T-helper 2 cell (primary cell): Measurements from ENCODE around the gene LDLRAP1.

Experiments used
- DNase-seq, 5 experiments: peaks; one replicate each; pipeline versions ENCODE4 v3.0.0 to v3.0.0-alpha.2; 2012 to 2022
- total RNA-seq, 2 donors: gene quantifications; one replicate each; lab custom pipeline; 2026; lab: John Stamatoyannopoulos, UW

The LDLRAP1 gene, protein sequence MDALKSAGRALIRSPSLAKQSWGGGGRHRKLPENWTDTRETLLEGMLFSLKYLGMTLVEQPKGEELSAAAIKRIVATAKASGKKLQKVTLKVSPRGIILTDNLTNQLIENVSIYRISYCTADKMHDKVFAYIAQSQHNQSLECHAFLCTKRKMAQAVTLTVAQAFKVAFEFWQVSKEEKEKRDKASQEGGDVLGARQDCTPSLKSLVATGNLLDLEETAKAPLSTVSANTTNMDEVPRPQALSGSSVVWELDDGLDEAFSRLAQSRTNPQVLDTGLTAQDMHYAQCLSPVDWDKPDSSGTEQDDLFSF
- 65.5 to 113 reads per million in 2 donors for total RNA-seq

DNA sequence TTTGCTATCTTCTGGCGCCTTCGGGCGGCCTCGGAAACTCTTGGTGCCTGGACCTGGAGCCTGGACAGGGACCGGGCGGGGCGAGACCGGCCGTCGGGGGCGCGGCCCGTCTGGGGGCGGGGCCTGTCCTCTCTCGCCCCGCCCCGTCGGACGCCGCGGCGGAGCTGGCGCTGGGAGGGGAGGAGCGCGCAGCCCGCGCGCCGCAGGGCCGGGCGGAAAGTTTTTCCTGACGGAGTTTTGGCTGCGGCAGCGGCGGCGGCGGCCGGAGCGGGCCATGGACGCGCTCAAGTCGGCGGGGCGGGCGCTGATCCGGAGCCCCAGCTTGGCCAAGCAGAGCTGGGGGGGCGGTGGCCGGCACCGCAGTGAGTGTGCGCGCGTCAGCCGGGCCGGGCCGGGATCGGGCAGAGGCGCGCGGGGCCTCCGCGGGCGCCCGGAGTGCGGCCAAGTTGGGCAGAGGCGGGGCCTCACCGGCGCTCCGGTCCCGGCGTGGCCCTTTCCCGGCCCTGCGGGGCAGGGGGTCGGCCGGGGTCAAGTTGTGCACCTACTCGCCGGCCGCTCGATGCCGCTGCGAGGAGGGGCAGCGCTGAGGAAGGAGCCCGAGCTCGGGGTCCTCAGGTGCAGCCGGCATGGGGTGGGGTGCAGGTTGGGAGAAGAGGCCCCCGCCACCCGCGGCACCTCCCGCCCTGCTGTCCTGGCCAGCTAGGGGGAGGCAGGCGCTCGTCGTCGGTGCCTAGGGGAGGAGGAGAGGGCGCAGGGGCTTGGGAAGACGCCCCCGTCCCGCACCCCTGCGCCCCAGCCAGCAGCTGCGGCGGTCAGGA, at the start of gene LDLRAP1:
Gene LDLRAP1 (plus strand): TSS at position 182 of the 818 bp plus-strand sequence. CDS start 93 bp downstream, at position 275.
- DNase-seq, result peak; percentile 29 to 64 (median 43)

DNA sequence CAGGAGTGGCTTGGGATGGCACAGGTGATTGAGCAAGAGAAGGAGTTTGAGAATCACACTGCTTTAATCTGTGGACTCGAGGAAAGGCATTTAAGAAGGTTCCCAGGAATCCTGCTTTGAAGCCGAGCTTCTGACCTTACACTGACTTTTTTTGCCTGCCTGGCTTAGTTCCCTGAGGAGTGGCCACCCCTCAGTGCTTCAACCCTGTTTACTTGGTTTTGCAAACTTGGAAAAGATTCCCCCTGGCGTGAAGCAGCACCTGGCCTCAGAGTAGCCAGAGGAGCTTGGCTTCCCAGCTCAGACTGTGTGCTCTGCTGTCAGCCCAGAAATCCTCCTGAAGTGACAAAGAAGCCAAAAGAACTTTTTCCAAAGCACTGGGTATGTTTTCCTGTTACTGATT, 48.5 kb upstream of the LDLRAP1 start:
- DNase-seq, result no peak

DNA sequence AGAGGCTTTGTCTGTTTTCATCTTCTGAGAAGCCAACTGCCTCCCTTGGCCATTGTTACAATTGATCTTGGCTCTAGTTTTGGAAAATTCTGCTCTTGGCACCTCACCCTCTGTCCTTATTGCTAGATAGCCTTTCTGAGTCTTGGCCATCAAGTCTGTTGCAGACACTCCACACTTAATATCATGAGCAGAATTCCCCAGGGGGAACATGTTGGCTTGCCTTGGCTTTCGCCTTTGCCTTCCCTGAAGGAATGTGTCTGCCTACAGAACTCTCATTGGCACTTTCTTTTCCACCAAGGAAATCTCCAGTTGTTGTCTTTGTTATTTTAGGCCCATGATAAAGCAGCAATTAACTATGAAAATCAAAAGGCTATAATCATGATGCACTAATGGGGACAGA, 42.7 kb upstream of the LDLRAP1 start:
- DNase-seq, result no peak

DNA sequence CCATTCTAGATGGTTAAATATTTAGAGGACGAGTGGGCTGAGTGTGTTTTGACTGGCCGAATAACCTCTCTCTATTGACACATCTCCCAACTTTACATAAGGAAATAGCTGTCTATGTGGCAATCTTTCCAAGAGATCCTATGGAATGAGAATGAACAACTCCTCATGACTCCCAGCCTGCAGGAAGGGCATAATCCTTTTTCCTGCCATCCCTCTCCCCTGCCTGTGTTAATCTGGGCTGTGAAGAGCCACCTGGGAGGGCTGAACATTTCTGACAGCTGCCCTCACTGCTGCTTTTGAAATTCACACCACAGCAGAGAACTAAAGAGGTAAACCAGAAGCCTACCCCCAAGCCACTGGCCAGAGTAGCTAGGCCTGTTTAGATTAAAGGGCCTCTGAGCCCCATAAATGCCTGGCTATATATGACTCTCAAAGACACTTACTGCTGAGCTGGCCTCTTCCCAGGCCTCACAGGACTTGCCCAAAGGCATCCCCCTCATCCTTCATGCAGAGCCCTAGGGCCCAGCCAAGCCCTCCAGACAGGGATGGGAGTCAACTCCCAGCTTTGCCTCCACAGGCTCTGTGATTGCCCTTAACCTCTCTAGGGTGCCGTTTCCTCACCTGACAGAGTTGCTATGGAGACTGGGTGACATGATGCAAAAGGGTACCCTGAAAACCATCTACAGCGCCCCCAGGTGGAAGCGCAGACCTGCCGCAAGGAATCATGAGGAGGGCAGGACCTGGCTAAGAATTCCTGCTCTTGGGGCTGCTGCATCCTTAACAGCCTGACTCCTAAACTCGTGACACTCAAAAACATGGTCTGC, 42.0 kb upstream of the LDLRAP1 start:
- DNase-seq, result peak in 1 of 5 experiments; percentile 27

DNA sequence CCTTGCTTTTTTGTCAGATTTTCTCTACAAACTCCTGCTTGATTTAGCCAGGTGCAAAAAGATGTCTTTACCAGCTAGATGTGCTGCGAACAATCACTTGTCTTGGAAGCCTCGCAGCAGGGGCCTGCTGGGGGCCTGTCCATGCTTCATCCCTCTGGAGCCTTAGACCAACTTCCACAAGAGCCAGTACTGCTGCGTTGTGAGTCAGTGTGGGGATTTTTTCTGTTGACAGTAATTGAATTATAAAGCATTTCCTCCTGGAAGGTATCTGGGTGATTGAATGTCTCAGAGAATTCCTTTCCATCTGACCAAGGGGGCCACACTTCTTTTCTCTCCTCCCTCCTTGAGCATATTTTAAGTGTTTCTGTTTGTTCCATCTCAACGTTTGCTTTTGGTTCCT, 40.4 kb upstream of the LDLRAP1 start:
- DNase-seq, result no peak

DNA sequence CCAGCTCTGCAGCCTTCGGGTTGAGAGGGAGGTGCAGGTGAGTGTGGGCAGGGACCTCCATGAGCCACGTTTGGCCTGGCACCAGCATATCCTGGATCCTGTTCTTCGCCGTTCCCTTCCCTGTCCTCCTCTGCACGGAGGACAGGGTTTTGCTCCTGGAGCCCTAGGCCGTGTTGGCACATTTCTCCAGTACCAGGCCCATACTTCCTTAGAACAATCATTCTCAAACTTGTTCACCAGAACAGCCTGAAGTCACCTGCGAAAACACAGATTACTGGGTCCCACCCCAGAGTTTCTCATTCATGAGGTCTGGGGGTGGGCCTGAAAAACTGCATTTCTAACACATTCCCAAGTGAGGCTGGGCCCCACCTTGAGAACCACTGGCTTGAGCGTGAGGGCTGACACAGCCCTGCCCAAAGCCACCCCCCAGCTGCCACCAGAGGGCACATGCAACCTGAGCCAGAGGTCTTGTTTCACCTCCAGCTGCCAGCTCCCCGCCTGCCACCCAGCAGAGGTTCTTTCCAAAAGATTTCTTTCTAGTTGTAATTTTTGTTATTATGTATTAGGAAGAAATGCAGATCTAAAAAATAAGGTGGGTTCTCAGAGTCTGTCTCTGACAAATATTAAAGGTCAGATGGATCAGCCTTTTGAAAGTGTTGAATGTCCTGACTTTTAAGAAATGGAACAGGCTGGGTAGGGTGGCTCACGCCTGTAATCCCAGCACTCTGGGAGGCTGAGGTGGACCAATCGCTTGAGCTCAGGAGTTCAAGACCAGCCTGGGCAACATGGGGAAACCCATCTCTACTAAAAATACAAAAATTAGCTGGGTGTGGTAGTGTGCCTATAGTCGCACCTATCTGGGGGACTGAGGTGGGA, 39.6 kb upstream of the LDLRAP1 start:
- peak; percentile 36 to 67 (median 43) for DNase-seq

DNA sequence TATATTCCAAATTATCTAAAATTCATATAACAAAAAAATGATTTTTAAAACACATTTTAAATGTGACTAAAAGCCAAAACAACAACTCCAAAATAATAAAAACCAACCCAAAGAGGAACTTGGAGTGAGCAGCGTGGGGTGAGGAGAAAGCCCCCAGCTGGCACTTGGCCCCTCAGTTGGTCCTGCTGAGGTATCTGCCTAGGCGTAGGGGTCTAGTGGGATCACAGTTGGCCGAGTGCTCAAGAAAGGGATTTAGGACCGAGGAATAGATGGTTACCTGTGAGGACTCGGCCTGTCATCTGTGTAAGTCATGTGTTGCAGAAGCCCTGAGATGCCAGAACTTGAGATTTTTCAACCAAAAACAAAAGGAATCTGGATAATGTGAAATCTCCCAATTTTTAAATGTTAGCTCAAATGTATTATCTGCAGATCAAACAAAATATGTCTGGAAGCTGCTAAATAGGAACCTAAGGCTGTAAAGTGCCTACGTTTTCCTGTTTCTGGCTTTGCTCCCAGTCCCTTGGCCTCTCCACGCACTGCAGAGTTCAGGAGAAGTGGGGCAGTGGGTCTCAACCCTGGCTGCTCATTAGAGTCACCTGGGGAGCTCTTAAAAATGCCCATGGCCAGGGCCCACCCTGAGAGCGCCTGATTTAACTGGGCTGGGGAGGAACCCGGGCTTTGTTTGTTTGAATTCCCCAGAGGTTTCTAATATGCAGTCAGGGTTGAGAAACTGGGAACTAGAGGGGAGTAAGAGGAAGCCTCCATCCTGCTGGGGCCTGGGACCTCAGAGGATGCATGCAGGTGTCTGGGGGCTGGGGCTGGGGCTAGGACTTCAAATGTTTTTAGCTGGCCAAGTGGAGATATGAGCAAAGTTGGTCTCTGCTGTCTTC, 38.5 kb upstream of the LDLRAP1 start:
- DNase-seq, result no peak

DNA sequence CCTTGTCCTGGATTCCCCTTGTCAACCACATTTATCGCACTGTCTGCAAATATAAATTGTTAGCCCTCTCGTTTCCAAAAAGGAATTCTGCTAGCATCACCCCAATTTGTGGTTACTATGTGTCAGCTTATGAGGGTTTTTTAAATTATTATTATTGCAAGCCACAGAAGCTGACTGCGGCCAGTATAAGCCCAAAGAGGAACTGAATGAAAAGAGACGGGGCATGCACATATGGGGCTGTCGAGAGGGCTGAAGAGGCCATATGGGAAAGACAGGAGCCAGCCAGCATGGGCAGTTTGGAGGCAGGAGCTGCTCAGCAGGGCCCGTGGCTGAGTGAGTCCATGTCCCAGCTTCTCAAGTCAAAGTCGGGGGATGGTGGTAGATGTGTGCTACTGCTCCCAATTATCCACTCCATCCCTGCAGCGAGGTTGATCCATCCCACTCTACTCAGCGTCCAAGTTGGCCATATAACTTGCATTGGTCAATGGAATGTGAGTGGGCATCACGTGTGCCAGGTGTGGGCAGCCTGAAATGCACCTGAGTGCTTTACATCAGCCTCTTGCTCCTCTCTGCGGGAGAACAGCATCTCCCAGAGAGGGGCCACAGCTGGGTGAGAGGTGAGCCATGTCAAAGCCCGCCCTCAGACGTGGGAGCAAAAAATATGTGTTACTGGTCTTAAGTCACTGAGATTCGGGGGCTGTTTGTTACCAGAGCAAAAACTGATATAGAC, 37.6 kb upstream of the LDLRAP1 start:
- DNase-seq, result no peak

DNA sequence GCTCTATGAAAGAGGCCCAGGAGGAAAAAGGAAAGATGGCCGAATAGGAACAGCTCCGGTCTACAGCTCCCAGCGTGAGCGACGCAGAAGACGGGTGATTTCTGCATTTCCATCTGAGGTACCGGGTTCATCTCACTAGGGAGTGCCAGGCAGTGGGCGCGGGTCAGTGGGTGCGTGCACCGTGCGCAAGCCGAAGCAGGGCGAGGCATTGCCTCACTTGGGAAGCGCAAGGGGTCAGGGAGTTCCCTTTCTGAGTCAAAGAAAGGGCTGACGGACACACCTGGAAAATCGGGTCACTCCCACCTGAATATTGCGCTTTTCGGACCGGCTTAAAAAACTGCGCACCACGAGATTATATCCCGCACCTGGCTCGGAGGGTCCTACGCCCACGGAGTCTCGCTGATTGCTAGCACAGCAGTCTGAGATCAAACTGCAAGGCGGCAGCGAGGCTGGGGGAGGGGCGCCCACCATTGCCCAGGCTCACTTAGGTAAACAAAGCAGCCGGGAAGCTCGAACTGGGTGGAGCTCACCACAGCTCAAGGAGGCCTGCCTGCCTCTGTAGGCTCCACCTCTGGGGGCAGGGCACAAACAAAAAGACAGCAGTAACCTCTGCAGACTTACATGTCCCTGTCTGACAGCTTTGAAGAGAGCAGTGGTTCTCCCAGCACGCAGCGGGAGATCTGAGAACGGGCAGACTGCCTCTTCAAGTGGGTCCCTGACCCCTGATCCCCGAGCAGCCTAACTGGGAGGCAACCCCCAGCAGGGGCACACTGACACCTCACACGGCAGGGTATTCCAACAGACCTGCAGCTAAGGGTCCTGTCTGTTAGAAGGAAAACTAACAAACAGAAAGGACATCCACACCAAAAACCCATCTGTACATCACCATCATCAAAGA, 36.6 kb upstream of the LDLRAP1 start:
- peak in 1 of 5 experiments; percentile 11 for DNase-seq

DNA sequence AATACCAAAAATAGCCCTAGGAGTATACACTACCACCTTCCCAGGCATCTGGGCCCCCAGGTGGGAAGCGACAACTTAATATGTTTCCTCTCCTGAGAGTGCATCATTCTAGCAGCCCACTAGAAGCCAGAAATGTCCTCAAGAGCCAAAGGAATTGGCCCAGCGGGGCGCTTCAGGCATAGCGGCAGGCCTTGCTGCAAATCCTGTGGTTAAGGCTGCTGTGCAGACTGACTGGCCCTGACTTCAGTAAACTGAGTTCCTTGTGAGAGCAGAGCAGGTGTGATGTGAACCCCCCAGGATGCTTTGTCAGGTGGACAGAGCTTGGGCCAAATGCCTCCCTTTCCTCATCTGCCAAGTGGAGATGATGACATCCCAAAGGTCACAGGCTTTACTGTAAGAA, 29.7 kb upstream of the LDLRAP1 start:
- DNase-seq, result no peak

DNA sequence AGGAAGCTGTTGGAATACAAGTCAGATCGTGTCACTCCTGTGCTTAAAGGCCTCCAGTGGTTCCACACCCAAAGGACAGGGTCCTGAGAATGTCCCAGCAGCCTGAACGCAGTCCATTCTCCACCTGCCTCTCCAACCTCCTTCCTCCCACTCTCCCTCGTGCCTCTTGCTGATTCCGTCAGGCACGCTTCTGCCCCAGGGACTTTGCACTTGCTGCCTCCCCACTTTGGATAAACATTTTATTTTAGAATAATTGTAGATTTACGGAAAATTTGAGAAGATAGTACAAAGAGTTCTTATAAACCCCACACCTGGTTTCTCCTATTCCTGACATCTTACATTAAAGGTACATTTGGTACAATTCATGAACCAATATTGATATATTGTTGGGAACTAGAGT, 28.4 kb upstream of the LDLRAP1 start:
- no peak for DNase-seq

DNA sequence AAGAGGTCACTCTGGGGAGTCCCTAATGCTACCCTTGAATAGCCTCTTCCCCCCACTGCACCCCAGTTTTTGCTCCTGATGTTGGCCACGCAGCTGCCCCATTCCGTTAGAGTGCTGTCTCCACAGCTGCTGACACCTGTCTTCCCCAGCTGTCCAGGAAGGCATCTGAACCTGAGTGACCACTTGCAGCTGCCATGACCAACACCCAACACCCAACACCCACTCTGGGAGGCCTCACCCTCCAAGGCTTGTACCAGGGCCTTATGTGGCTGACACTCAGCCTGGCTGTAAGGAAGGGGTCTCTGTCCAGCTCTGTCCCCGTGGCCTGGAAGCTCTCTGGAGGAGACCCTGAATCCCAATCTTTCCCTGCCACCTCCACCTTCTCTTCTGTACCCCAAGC, 26.7 kb upstream of the LDLRAP1 start:
- no peak for DNase-seq

DNA sequence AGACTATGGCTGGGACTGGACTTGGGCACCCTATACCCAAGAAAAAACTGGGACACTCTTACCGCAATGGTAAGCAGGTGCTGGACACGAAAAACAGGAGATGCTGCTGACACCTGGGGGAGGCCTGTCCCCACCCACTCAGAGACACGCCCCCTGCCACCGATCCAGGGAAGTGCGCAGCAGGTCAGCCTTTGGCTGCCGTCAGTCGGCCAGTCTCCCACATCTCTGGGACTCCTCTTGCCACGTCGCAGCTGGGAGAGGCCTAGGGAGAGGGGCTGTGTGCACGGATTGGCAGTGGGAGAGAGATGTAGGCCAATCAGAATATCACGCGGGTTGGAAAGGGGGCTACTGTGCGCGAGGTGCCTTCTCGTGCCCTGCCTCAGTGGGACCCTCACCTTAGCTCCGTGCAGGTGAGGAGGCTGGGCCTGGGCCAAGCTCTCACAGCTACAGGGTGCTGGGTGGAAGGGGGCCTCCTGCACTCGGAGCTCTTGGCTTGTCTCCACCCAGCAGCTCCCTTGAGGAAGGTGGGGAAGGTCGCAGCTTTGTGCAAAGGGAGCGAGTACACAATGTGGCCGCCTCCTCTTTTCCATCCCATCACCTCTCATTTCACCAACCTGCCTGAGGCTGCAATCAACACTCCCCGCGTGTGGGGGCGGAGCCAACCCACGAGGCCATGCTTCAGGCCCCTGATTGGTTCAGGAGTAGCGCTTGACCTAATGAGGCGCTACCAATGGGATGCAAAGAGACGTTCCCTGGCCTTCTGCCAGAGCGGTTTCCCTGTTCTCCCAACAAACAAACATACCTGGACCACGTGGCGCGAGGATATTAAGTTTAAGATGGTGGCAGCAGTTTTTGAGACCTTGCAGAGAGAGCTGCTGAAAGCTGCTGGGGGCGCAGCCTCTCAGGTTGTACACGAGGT, 25.7 kb upstream of the LDLRAP1 start:
- DNase-seq, result no peak

DNA sequence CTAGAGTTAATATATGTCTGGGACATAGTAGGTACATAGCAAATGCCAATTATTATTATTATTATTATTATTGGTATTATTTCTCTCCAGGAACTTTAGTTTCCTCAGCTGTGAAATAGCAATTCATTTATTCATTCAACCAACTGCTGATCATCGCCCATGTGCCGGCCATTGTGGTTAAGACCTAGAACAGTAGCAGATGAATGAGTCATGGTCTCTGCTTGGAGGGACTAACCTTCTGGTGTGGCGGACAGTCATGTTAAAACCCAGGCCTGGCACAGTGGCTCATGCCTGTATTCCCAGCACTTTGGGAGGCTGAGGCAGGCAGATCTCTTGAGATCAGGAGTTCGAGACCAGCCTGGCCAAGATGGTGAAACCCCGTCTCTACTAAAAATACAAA, 23.8 kb upstream of the LDLRAP1 start:
- no peak for DNase-seq

DNA sequence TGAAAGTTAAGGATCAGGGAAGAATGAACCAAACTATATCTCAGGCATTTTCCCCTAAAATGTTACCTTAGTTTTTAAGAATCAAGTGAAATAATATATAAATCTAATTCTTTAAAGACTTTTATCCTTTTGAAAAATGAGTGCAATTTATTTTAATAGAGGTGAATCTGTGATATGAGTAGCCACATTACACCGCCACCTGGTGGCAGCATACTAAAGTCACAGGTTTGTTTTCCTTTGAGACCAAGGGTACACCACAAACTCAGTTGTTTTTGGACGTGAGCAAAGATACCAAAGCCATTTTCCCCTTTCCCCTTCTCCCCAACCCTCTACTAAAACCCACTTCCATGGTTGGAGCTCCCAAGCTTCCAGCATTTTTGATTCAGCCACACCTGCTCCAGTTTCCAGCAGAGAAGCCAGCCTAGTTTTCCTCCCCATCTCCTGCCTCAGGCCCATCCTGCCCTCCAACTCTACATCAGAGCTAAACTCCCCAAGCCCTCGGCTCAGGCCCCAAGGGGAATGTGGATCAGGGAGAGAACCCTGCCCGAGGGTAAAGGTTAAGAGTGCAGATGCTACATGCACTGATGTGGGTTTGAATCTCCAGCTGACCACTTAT, 22.9 kb upstream of the LDLRAP1 start:
- peak; percentile 25 to 76 (median 52) for DNase-seq

DNA sequence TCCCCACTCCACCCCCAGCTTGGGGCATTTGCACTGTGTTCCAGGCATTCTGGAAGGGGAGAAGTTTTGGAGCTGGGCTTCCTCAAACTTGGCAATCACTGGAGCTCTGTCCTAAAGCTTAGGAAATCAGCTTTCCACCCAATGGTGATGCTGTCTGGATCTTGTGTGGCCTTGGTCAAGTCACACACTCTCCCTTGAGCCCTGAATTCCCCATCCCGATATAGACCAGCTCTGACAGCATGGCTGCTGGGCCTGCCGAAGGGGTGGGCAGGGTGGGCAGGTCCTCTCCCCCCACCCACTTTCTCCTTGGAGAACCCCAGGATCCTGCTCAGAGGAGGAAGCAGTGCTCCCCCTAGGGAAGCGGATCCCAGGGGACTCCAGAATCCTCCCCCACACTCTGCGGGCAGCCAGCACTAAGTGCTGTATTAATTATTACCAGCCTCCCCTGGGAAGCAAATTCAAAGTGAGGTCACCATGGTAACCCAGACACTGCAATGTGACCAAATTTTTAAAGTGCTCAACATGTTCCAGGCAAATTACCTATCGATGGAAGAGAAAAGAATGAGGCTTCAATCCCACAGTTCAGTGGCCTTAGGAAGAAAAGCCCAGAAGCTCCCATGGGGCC, 21.3 kb upstream of the LDLRAP1 start:
- DNase-seq, result no peak

DNA sequence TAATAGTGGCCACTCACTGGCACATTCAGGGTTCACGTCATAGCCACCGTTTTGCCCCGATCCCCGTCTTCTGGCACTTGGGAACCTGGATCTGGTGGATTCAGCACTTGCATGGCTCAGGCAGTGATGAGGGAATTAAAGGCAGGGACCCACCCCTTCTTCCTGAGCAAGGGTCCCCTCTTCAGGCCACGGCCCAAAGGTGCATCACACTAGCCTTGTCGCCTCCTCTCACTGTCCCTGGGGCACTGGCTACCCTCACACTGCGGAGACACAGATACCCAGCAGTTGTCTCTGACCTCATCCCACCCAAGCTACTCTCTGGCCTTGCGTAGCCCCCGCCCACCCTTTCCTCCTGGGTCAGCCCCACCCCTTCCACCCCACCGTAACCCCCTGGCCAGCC, 19.9 kb upstream of the LDLRAP1 start:
- no peak for DNase-seq
